ENCODE data around the gene TAF4.

The TAF4 gene

GRCh38 chr20:62003567-62004405 is 61.9 kb downstream of the TAF4 start:
- no peaks in the 10 kb centered on the region for H3K27me3 ChIP-seq (replicated peaks; ENCODE audit: control insufficient read depth, insufficient read depth, low read length)
- no peak overlapping the region for H3K9ac ChIP-seq (ENCODE audit: low read length)
- no peak for DNase-seq (ENCODE audit: low read depth)
- H3K4me3 ChIP-seq (ENCODE audit: low read length): no peak overlapping the region
- H3K9me3 ChIP-seq (ENCODE audit: control insufficient read depth, low read length): no peaks in the 10 kb centered on the region
- peaks cover 76% of the 10 kb centered on the region for H3K36me3 ChIP-seq (ENCODE audit: control insufficient read depth, insufficient read depth, low read length, severe bottlenecking)
- no peaks in the 10 kb centered on the region for H3K4me1 ChIP-seq (ENCODE audit: control insufficient read depth, insufficient read depth, low read length)

GRCh38 chr20:62002882-62003480 is 62.7 kb downstream of the TAF4 start:
- Histone ChIP-seq H3K27me3 (replicated peaks; ENCODE audit: control insufficient read depth, insufficient read depth, low read length) (no peaks in the 10 kb centered on the region), H3K36me3 (ENCODE audit: control insufficient read depth, insufficient read depth, low read length, severe bottlenecking) (peaks cover 79% of the 10 kb centered on the region), H3K4me3 (ENCODE audit: low read length) (no peak overlapping the region), H3K9me3 (ENCODE audit: control insufficient read depth, low read length) (no peaks in the 10 kb centered on the region), H3K9ac (ENCODE audit: low read length) (no peak overlapping the region), H3K4me1 (ENCODE audit: control insufficient read depth, insufficient read depth, low read length) (no peaks in the 10 kb centered on the region)
- DNase-seq (ENCODE audit: low read depth): no peak

- Histone ChIP-seq H3K9me3 (ENCODE audit: control insufficient read depth, low read length) (no peaks in the 10 kb centered on the region), H3K4me1 (ENCODE audit: control insufficient read depth, insufficient read depth, low read length) (no peaks in the 10 kb centered on the region), H3K9ac (ENCODE audit: low read length) (no peak overlapping the region), H3K27me3 (replicated peaks; ENCODE audit: control insufficient read depth, insufficient read depth, low read length) (no peaks in the 10 kb centered on the region), H3K36me3 (ENCODE audit: control insufficient read depth, insufficient read depth, low read length, severe bottlenecking) (peaks cover 83% of the 10 kb centered on the region), H3K4me3 (ENCODE audit: low read length) (no peak overlapping the region)
- DNase-seq (ENCODE audit: low read depth): no peak
Measured at GRCh38 chr20:62001178-62001715, 64.4 kb downstream of the TAF4 start.

GRCh38 chr20:61998343-61999121 is 67.1 kb downstream of the TAF4 start:
- H3K9me3 ChIP-seq (ENCODE audit: control insufficient read depth, low read length): no peaks in the 10 kb centered on the region
- H3K27me3 ChIP-seq (replicated peaks; ENCODE audit: control insufficient read depth, insufficient read depth, low read length): no peaks in the 10 kb centered on the region
- no peak for DNase-seq (ENCODE audit: low read depth)
- peaks cover 83% of the 10 kb centered on the region for H3K36me3 ChIP-seq (ENCODE audit: control insufficient read depth, insufficient read depth, low read length, severe bottlenecking)
- no peaks in the 10 kb centered on the region for H3K4me1 ChIP-seq (ENCODE audit: control insufficient read depth, insufficient read depth, low read length)
- no peak overlapping the region for H3K9ac ChIP-seq (ENCODE audit: low read length)
- no peak overlapping the region for H3K4me3 ChIP-seq (ENCODE audit: low read length)

- peaks cover 83% of the 10 kb centered on the region for H3K36me3 ChIP-seq (ENCODE audit: control insufficient read depth, insufficient read depth, low read length, severe bottlenecking)
- H3K4me1 ChIP-seq (ENCODE audit: control insufficient read depth, insufficient read depth, low read length): no peaks in the 10 kb centered on the region
- DNase-seq (ENCODE audit: low read depth): no peak
- H3K9ac ChIP-seq (ENCODE audit: low read length): no peak overlapping the region
- H3K9me3 ChIP-seq (ENCODE audit: control insufficient read depth, low read length): no peaks in the 10 kb centered on the region
- no peak overlapping the region for H3K4me3 ChIP-seq (ENCODE audit: low read length)
- H3K27me3 ChIP-seq (replicated peaks; ENCODE audit: control insufficient read depth, insufficient read depth, low read length): no peaks in the 10 kb centered on the region
Measured at GRCh38 chr20:61997891-61998290, 67.8 kb downstream of the TAF4 start.

GRCh38 chr20:61997372-61997771 is 68.3 kb downstream of the TAF4 start:
- Histone ChIP-seq H3K4me1 (ENCODE audit: control insufficient read depth, insufficient read depth, low read length) (no peaks in the 10 kb centered on the region), H3K36me3 (ENCODE audit: control insufficient read depth, insufficient read depth, low read length, severe bottlenecking) (peaks cover 83% of the 10 kb centered on the region), H3K9ac (ENCODE audit: low read length) (no peak overlapping the region), H3K27me3 (replicated peaks; ENCODE audit: control insufficient read depth, insufficient read depth, low read length) (no peaks in the 10 kb centered on the region), H3K9me3 (ENCODE audit: control insufficient read depth, low read length) (peaks cover under 1% of the 10 kb centered on the region), H3K4me3 (ENCODE audit: low read length) (no peak overlapping the region)
- no peak for DNase-seq (ENCODE audit: low read depth)

GRCh38 chr20:61994546-61994945 is 71.1 kb downstream of the TAF4 start:
- no peaks in the 10 kb centered on the region for H3K27me3 ChIP-seq (replicated peaks; ENCODE audit: control insufficient read depth, insufficient read depth, low read length)
- no peak overlapping the region for H3K9ac ChIP-seq (ENCODE audit: low read length)
- no peaks in the 10 kb centered on the region for H3K4me1 ChIP-seq (ENCODE audit: control insufficient read depth, insufficient read depth, low read length)
- peaks cover 86% of the 10 kb centered on the region for H3K36me3 ChIP-seq (ENCODE audit: control insufficient read depth, insufficient read depth, low read length, severe bottlenecking)
- peaks cover 13% of the 10 kb centered on the region for H3K9me3 ChIP-seq (ENCODE audit: control insufficient read depth, low read length)
- no peak for DNase-seq (ENCODE audit: low read depth)
- no peak overlapping the region for H3K4me3 ChIP-seq (ENCODE audit: low read length)

- no peak overlapping the region for H3K9ac ChIP-seq (ENCODE audit: low read length)
- no peaks in the 10 kb centered on the region for H3K4me1 ChIP-seq (ENCODE audit: control insufficient read depth, insufficient read depth, low read length)
- H3K9me3 ChIP-seq (ENCODE audit: control insufficient read depth, low read length): peaks cover 13% of the 10 kb centered on the region
- H3K36me3 ChIP-seq (ENCODE audit: control insufficient read depth, insufficient read depth, low read length, severe bottlenecking): peaks cover 76% of the 10 kb centered on the region
- no peak for DNase-seq (ENCODE audit: low read depth)
- H3K4me3 ChIP-seq (ENCODE audit: low read length): no peak overlapping the region
- H3K27me3 ChIP-seq (replicated peaks; ENCODE audit: control insufficient read depth, insufficient read depth, low read length): no peaks in the 10 kb centered on the region
Measured at GRCh38 chr20:61993058-61993457, 72.6 kb downstream of the TAF4 start.

GRCh38 chr20:61991476-61991875 is 74.2 kb downstream of the TAF4 start:
- Histone ChIP-seq H3K4me1 (ENCODE audit: control insufficient read depth, insufficient read depth, low read length) (no peaks in the 10 kb centered on the region), H3K9me3 (ENCODE audit: control insufficient read depth, low read length) (peaks cover 13% of the 10 kb centered on the region), H3K27me3 (replicated peaks; ENCODE audit: control insufficient read depth, insufficient read depth, low read length) (no peaks in the 10 kb centered on the region), H3K9ac (ENCODE audit: low read length) (no peak overlapping the region), H3K36me3 (ENCODE audit: control insufficient read depth, insufficient read depth, low read length, severe bottlenecking) (peaks cover 66% of the 10 kb centered on the region), H3K4me3 (ENCODE audit: low read length) (peak overlapping the region; percentile 24)
- no peak for DNase-seq (ENCODE audit: low read depth)

GRCh38 chr20:61990484-61990883 is 75.2 kb downstream of the TAF4 start:
- H3K4me1 ChIP-seq (ENCODE audit: control insufficient read depth, insufficient read depth, low read length): no peaks in the 10 kb centered on the region
- peaks cover 62% of the 10 kb centered on the region for H3K36me3 ChIP-seq (ENCODE audit: control insufficient read depth, insufficient read depth, low read length, severe bottlenecking)
- no peaks in the 10 kb centered on the region for H3K27me3 ChIP-seq (replicated peaks; ENCODE audit: control insufficient read depth, insufficient read depth, low read length)
- DNase-seq (ENCODE audit: low read depth): no peak
- no peak overlapping the region for H3K4me3 ChIP-seq (ENCODE audit: low read length)
- H3K9me3 ChIP-seq (ENCODE audit: control insufficient read depth, low read length): peaks cover 13% of the 10 kb centered on the region
- no peak overlapping the region for H3K9ac ChIP-seq (ENCODE audit: low read length)

GRCh38 chr20:61989741-61990140 is 75.9 kb downstream of the TAF4 start:
- DNase-seq (ENCODE audit: low read depth): no peak
- H3K4me3 ChIP-seq (ENCODE audit: low read length): no peak overlapping the region
- no peaks in the 10 kb centered on the region for H3K27me3 ChIP-seq (replicated peaks; ENCODE audit: control insufficient read depth, insufficient read depth, low read length)
- peaks cover 13% of the 10 kb centered on the region for H3K9me3 ChIP-seq (ENCODE audit: control insufficient read depth, low read length)
- H3K9ac ChIP-seq (ENCODE audit: low read length): no peak overlapping the region
- peaks cover 56% of the 10 kb centered on the region for H3K36me3 ChIP-seq (ENCODE audit: control insufficient read depth, insufficient read depth, low read length, severe bottlenecking)
- no peaks in the 10 kb centered on the region for H3K4me1 ChIP-seq (ENCODE audit: control insufficient read depth, insufficient read depth, low read length)
